Lung (tissue), 16 donors: ENCODE data around the gene BPTF. TPM values are rescaled to one million over a fixed set of nuclear protein-coding genes. Genes with fewer than 3 reads are reported as not detected.

Experiments
- ATAC-seq: fragments of 200-7000 bp; cut with Tn5 transposase; one replicate; pipeline ENCODE4 v1.9.1; 2020; ENCODE audit warnings: moderate number of reproducible peaks; ENCODE audit not compliant: insufficient read depth, low FRiP score
- DNase-seq, 3 donors: peaks; one replicate each; pipeline ENCODE4 v3.0.0-alpha.2; 2013 to 2017
- H3K27ac ChIP-seq, 2 donors: one replicate each; pipeline ENCODE4 v1.5.1; 2013; ENCODE audit warnings: mild to moderate bottlenecking in 2 of 2, moderate library complexity in 2 of 2, control low read depth in 1 of 2, inconsistent platforms in 1 of 2, low read depth in 1 of 2, low read length in 1 of 2
- H3K27me3 ChIP-seq, 3 donors: one replicate each; pipeline ENCODE4 v1.5.1; 2013; ENCODE audit warnings: low read length in 2 of 3; ENCODE audit not compliant: control insufficient read depth in 3 of 3, insufficient read depth in 3 of 3
- H3K36me3 ChIP-seq, 4 donors: one replicate each; pipeline ENCODE4 v1.5.1; 2013; ENCODE audit warnings: low read length in 4 of 4, mild to moderate bottlenecking in 1 of 4, moderate library complexity in 1 of 4; ENCODE audit not compliant: control insufficient read depth in 4 of 4, insufficient read depth in 4 of 4
- H3K4me1 ChIP-seq, 5 donors: one replicate each; pipeline ENCODE4 v1.5.1; 2013; ENCODE audit warnings: low read length in 5 of 5, mild to moderate bottlenecking in 2 of 5, moderate library complexity in 1 of 5; ENCODE audit not compliant: control insufficient read depth in 5 of 5, insufficient read depth in 5 of 5
- H3K4me3 ChIP-seq: one replicate; pipeline ENCODE4 v1.5.1; 2013; ENCODE audit warnings: mild to moderate bottlenecking, control low read depth, moderate library complexity
- H3K9ac ChIP-seq, 2 donors: one replicate each; pipeline ENCODE4 v1.5.1; 2013; ENCODE audit warnings: low read length in 2 of 2, control low read depth in 1 of 2; ENCODE audit not compliant: insufficient read depth in 1 of 2
- H3K9me3 ChIP-seq, 4 donors: one replicate each; pipeline ENCODE4 v1.5.1; 2013; ENCODE audit warnings: low read length in 3 of 4, mild to moderate bottlenecking in 1 of 4, moderate library complexity in 1 of 4; ENCODE audit not compliant: control insufficient read depth in 4 of 4, insufficient read depth in 3 of 4
- CTCF ChIP-seq: IDR thresholded peaks from 2 replicates; pipeline ENCODE4 v1.5.1; 2012; ENCODE audit warnings: mild to moderate bottlenecking; ENCODE audit errors: control extremely low read depth, extremely low read depth
- WGBS, 2 donors: extraction: QIAGEN DNeasy Blood & Tissue Kit; methylation state at CpG; one replicate each; pipeline ENCODE4 v1.1.7; 2013; 5-methylcytosine and 5-hydroxymethylcytosine counted together
- long read RNA-seq, 5 donors: transcript quantifications; one replicate each; lab custom pipeline, GENCODE V29; 2026
- polyA plus RNA-seq, 2 donors: library from polyadenylated mRNA; stranded (reverse); fragments of 200-250 nt; gene quantifications; one replicate each; pipeline ENCODE4 v1.2.1, GENCODE V29; 2013
- total RNA-seq, 2 donors: library from RNA; depleted of rRNA in 1 of 2; stranded (reverse); fragments of >200 nt in 1 of 2; gene quantifications; one replicate each; pipeline ENCODE4 v1.2.1, GENCODE V29; 2014 to 2021
- donor health status: control.
- donor health status: control.
- donor health status: Bipolar disorder and iron deficiency.
- donor health status: healthy.
- donor health status: DM: yes; HTN: yes; CAD: no.

Gene BPTF
- total RNA-seq (100 to 1,000 TPM in 1 of 2 donors, 10 to 100 TPM in 1; 78.6 to 179 TPM), polyA plus RNA-seq (10 to 100 TPM; 12.2 to 16.2 TPM)
- long read RNA-seq, donor 1, partial matches to known transcripts: 21 of 24 reads
- long read RNA-seq, donor 1, other reads (novel, unspliced or antisense): 0 of 24 reads
- long read RNA-seq, donor 2: 0 reads
- long read RNA-seq, donor 3, partial matches to known transcripts: 0 of 3 reads
- long read RNA-seq, donor 3, other reads (novel, unspliced or antisense): 0 of 3 reads
- long read RNA-seq, donor 4, partial matches to known transcripts: 15 of 15 reads
- long read RNA-seq, donor 4, other reads (novel, unspliced or antisense): 0 of 15 reads
- long read RNA-seq, donor 5, partial matches to known transcripts: 43 of 44 reads
- long read RNA-seq, donor 5, other reads (novel, unspliced or antisense): 0 of 44 reads

- TF ChIP-seq CTCF: peak; percentile 96
- Histone ChIP-seq H3K27ac (peak within 1 kb of the TSS; percentile 89 to 97), H3K9ac (peak within 1 kb of the TSS; percentile 80 to 98), H3K9me3 (no peaks in the 10 kb centered on the region), H3K4me1 (peaks cover 3 to 24% (median 10%) of the 10 kb centered on the region in 5 donors), H3K27me3 (no peaks in the 10 kb centered on the region), H3K36me3 (no peaks in the 10 kb centered on the region), H3K4me3 (peak within 1 kb of the TSS; percentile 96)
- DNase-seq: peak; percentile 94 to 96 (median 95)
- 0 to 1% methylated on average over 50 to 88 of the region's 88 CpGs for whole genome bisulfite sequencing, 2 donors
- peak; percentile 97 for ATAC-seq
Measured at GRCh38 chr17:67824735-67825626, at the start of gene BPTF. Gene BPTF, plus strand, starts transcription at chr17:67825503. Its CDS starts 222 bp downstream, at chr17:67825725.

GRCh38 chr17:67779098-67779672 lies 46.1 kb upstream of the BPTF start:
- no peaks in the 10 kb centered on the region for H3K9me3 ChIP-seq
- H3K4me1 ChIP-seq: peaks cover 0 to 5% (median 0%) of the 10 kb centered on the region in 5 donors
- ATAC-seq (peak; percentile 62), DNase-seq (peak; percentile 19 to 48 (median 44))
- 36 to 51% methylated on average over 13 of the region's 13 CpGs for WGBS, 2 donors
- H3K27me3 ChIP-seq: no peaks in the 10 kb centered on the region
- H3K4me3 ChIP-seq: no peak overlapping the region
- no peaks in the 10 kb centered on the region for H3K36me3 ChIP-seq
- H3K9ac ChIP-seq: peak overlapping the region in 1 of 2 donors; percentile 26
- no peak for TF ChIP-seq CTCF
- H3K27ac ChIP-seq: no peak overlapping the region

DNA sequence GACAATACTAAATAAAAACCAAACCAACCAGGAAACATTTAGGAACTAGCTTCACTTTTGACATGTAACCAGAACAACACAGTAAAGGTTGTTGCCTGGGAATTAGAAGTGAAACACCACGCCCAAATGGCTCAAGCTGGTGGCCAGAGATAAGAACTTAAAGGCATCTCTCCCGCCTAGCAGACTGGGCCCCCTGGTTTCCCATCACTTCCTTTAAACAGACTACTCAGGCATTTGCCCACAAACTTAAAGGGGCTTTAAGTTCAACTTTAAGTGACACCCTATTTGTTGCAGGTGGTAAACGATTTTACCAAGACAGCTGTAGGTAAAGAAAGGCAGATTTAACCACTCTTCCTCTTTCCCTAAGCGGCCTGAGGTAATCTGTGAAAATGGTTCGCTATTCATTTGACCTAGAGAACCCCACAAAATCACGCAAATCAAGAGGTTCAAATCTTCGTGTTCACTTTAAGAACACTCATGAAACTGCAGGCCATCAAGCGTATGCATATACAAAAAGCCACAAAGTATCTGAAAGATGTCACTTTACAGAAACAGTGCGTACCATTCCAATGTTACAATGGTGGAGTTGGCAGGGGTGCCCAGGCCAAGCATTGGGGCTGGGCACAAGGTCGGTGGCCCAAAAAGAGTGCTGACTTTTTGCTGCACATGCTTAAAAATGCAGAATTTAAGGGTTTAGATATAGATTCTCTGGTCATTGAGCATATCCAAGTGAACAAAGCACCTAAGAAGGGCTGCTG lies 40.8 kb upstream of the BPTF start:
- Histone ChIP-seq H3K36me3 (no peaks in the 10 kb centered on the region), H3K27ac (no peak overlapping the region), H3K9ac (peak overlapping the region in 1 of 2 donors; percentile 28), H3K4me3 (no peak overlapping the region), H3K4me1 (no peaks in the 10 kb centered on the region), H3K9me3 (no peaks in the 10 kb centered on the region), H3K27me3 (no peaks in the 10 kb centered on the region)
- ATAC-seq (no peak), DNase-seq (peak in 1 of 3 donors; percentile 11)
- 35 to 54% methylated on average over 10 of the region's 10 CpGs for whole genome bisulfite sequencing, 2 donors
- TF ChIP-seq CTCF: no peak
